Measurements from ENCODE around the gene VPS37D. TPM values are rescaled to one million over a fixed set of nuclear protein-coding genes. Genes with fewer than 3 reads are reported as not detected.
"Not testable (repeated sequence)": the region's sequence is repeated elsewhere in the genome, so short reads cannot be mapped to it uniquely, and the experiment has no call there.

VPS37D gene
- total RNA-seq, 1 donor from 2014 or later: 0.32 TPM

DNA sequence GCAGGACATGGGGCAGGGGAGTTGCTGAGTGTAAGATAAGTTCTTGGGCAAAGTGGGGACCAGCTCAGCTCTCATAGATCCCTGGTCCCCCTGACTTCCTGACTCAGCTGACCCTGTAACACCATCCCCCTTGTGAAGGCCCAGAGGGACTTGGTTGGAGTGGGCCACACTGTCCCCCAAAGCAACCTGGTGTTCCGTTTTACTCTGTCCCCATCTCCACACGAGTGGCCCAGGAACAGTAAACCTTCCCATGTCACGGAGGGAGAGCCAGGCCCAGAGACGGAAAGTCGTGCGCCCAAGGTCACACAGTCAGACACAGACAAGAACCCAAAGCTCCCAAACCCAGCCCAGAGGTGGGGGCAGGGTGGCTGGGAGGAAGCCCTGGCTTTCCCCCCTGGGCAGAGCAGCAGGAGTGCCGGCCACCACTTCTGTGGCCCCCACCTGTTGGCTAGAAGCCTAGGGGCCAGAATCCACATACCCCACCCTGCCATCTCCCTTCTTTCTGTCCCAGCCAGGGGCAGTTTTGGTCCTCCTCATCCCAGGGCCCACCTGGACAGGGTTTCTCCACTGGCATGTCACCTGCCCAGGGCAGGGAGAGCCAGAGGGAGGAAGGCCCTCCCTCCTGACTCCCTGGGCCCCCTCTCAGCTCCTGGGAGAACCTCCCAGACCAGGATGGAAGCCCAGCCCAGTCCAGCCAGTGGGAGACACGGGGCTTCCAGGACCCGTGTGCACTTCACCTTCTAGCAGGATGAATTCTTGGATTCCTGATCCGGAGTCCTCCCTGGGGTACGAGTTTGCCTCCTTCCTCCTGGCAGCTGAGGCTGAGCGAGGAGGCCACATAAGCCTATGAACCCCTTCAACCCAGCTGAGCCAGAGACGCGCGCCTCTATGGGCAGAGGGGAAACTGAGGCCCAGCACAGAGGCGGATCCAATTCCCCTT, 20.6 kb upstream of the VPS37D start:
- peak; percentile 6 for ATAC-seq

DNA sequence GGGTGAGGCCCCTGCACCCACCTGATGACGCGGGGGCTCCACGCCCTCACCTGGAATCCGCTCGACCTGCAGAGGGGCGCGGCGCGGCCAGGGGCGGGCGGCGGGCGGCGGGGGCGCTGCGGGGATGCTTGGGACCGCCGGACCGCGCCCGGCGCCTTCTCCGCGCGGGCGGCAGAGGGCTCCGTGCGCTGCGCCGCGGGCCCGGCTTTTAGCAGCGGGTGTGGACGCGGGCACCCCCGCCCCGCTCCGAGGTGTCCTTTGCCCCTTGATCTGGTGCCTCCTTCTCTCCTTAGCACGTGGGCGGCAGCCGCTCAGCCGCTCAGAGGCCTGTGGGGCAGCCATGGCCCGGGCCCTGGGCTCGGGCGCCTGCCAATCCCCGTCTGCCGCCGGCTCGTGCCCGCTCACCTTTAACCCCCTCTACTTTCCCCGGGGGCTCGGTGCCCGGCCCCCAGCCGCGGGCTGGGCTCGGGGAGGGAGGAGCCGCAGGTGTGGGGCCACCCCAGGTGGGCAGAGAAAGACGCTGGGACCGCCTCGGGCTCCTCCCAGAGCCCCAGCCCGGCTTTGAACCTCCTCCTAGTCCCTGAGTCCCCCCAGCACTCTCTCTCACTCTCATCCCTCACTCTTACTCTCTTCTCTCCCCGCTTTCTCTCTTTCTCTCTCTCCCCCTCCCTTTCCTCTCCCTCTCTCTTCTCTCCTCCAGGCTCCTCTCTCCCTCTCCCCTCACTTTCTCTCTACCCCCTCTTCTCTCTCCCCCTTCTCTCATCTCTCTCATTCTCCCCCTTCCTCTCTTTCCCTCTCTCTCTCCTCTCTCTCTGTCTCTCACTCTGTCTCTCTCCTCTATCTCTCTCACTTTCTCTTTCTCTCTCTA, 19.7 kb upstream of the VPS37D start:
- ATAC-seq: peak; percentile 21

GRCh38 chr7:73648593-73649332, 18.9 kb upstream of the VPS37D start:
- no peak for ATAC-seq

DNA sequence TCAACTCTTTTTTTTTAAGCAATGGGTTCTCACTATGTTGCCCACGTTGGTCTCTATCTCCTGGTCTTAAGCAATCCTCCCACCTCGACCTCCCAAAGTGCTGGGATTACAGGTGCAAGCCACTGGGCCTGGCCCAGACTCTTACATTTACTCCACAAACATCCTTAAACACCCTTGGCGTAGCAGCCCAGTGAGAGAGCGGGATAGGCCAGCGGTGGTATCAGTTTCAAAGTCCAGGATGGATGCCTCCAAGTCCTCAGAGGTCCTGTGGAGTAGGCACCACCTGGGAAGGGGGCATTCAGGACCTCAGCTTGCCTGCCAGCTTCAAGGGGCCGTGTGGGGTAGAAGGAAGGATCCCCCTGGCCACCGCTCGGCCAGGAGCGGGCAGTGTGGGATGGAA, 18.1 kb upstream of the VPS37D start:
- ATAC-seq: no peak

DNA sequence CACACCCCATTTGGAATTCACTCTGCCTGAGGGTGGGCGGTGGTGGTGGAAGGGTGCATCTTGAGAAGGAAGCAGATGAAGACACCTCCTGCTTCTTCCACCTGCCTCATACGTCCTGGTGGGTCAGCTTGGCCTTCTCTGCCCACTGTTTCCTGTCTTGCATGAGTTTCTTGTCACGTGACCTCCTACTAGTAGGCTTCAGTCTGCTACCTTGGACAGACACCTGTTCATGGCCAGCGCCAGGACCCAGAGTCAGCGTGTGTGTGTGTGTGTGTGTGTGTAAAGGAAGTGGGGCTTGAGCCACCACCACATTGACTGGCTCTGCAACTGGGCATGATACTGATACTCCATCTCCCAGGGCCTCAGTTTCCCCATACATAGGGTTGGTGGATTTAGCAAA, 17.1 kb upstream of the VPS37D start:
- ATAC-seq: no peak

DNA sequence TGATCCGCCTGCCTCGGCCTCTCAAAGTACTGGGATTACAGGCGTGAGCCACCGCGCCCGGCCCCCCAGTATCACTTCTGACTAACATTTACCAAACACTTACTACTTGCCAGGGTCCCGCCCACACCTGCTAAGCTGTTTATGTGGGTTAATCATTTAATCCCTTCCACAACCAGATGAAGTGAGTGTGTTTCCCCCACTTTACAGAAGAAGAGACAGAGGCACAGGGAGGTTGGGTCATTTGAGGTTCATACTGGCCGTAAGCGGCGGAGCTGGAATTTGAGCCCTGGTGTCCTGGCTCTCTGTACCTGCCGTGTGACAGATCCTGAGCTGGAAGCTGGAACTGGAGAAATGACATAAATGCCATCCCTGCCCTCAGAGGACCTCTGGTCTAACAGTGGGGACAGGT, 15.1 kb upstream of the VPS37D start:
- no peak for ATAC-seq

GRCh38 chr7:73655309-73655708, 12.3 kb upstream of the VPS37D start:
- not testable (repeated sequence) for ATAC-seq

DNA sequence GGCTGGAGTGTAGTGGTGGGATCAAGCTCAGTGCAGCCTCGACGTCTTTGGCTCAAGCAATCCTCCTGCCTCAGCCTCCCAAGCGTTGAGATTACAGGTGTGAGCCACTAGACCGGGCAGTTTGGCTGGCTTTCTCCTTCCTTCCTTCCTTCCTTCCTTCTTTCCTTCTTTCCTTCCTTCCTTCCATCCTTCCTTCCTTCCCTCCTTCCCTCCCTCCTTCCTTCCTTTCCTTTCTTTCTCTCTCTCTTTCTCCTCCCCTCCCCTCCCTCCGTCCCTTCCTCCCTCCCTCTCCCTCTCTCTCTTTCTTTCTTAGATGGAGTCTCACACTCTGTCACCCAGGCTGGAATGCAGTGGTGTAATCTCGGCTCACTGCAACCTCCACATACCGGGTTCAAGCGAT, 7.6 kb upstream of the VPS37D start:
- no peak for ATAC-seq

- ATAC-seq: peak; percentile 75
Measured at GRCh38 chr7:73660594-73660993, 7.0 kb upstream of the VPS37D start.

DNA sequence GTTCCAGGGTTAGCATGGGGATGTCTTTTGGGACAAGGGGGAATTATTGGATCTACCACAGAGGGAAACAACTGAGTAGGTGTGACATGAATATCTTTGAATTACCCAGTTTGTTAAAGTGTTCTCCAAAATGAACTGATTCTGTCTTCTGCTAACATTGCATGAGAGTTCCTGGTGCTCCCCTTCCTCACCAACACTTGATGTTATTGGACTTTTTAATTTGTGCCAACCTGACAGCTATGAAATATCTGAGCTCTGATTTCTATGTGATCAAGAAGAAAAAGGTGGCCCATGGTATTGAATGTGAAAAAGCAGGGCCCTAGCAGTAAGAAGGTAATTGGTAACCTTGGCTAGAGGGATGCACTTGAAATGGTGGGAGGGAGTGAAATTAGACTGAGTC, 4.6 kb upstream of the VPS37D start:
- ATAC-seq: no peak

GRCh38 chr7:73668103-73668885, 663 bp downstream of the VPS37D start:
- ATAC-seq: no peak

DNA sequence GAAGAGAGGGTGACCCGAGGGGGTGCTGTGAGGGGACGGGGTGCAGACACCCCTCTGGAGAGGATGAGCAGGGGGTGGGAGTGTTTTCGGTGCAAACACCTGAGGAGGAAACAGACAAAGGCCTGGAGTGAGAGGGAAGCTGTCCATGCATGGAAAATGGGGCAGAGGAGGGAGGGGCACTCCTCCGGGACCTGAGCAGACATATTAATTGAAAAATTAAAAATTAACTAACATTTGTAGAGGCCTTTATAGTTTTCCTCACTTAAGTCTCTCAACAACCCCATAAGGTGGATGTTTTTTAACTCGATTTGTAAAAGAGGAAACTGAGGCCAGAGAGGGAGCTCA, 1.2 kb downstream of the VPS37D start:
- ATAC-seq: no peak

GRCh38 chr7:73669288-73669701, 1.7 kb downstream of the VPS37D start:
- ATAC-seq: no peak

GRCh38 chr7:73669858-73670385, 2.3 kb downstream of the VPS37D start:
- no peak for ATAC-seq

GRCh38 chr7:73671322-73671661, 3.7 kb downstream of the VPS37D start:
- ATAC-seq: no peak

DNA sequence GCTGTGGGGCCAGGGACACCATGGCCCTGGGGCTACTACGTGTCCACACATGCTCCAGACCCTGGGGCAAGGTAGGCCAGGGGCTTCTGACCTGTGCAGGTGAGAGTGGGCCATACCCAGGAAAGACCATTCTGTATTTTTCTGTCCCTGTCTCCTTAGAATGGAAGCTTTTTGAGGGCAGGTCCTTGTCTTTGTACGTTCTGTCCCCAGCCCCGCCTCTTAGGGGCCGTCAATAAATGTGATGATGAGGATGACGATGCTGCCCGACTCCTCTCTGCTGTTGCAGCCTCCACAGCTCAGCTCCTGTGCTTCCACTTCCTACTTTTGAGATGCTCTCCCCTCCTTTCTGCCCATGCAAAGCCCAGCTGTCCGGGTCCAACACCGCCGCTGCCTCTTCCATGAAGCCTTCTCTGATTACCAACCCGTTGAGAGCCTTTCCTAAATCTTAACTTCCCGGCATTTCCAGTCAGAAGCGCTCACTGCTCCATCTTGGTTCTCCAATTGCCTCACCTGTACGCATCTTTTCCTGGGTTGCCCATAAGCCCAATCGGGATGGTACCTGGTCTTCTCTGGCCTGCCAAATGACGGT, 4.3 kb downstream of the VPS37D start:
- ATAC-seq: no peak

DNA sequence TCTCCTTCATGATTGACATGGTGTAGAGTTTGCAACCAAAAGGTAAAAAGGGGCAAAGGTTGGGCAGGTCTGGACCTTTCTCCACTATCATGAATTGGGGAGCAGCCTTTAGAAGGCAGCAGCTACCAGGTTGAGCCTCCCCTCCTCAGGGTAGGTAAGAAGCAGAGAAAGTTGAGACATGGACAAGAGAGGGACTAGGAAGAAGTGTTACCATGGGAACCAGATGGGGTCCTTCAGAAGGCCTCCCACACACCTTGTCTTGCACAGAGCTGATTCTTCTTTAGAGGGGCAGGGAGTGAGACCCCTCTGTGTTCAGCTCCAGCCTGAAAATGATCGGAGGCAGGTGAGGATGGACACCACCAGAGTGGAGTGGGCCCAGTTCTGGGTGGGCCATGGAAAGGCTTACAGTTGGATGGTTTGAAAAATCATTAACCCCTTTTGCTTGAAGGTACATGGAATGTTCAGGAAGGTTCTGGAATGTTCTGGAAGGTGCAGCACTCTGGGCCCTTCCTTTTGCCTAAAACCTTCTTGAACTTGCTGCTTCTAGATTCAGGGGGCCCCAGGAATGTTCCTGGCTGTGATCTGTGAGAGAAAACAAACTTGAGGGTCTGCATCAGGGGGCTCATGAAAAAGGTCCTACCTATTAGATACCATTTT, 7.0 kb downstream of the VPS37D start:
- ATAC-seq: no peak

DNA sequence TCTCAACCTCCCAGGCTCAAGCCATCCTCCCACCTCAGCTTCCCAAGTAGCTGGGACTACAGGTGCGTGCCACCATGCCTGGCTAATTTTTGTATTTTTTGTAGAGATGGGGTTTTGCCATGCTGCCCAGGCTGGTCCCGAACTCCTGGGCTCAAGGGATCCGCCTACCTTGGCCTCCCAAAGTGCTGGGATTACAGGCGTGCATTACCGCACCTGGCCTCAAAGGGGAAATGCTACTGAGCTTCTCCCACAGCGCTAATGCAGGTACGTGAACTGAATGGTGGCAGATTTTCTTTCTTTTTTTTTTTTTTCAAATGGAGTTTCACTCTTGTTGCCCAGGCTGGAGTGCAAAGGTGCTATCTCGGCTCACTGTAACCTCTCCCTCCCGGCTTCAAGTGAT, 8.4 kb downstream of the VPS37D start:
- not testable (repeated sequence) for ATAC-seq

DNA sequence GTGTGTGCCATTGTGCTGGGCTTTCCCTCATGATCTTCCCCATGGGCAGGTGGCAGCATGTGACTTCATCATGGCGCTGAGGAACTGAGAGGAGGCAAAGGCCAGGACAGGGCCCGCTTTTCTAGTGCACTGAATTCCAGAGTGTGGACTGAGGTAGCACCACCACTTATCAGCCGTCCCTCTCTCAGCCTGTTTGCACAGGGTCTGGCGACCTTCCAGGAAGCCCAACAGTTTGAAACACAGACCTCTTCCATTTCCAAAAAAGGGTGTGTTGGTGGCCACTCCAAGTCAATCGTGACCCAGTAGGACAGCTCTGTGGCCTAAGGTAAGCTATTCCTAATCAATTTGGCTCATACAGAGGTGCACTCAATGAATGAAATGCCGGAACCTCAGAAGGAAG, 11.2 kb downstream of the VPS37D start:
- ATAC-seq: no peak

DNA sequence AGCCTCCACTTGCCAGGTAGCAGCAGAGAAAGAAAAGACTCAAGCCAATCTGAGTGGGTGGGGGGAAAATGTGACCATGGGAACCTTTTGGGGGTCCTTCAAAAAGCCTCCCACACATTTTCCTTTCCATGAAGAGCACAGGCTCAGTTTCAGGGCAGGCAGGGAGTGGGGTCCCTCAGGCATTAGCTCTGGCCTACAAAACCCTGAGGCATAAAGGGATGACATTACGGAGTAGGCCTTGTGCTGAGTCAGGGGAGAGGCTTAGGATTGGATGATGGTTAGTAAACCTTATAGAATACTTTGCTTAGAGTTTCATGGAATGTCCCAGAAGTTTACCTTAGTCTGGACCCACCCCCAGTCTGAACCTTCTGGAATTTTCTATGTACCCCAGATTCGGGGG, 12.1 kb downstream of the VPS37D start:
- no peak for ATAC-seq

- no peak for ATAC-seq
Measured at GRCh38 chr7:73680501-73680900, 12.9 kb downstream of the VPS37D start.

Measured in esophagus mucosa (tissue), 1 donor.